IMR-90 (cell line): ENCODE data around the gene ARPC1A. TPM values are rescaled to one million over a fixed set of nuclear protein-coding genes. Genes with fewer than 3 reads are reported as not detected.
"Not testable (repeated sequence)": the region's sequence is repeated elsewhere in the genome, so short reads cannot be mapped to it uniquely, and the experiment has no call there.

Experiments used
- ATAC-seq: fragments of 200-7000 bp; cut with Tn5 transposase; 2 replicates; pipeline ENCODE4 v1.9.1; 2020; ENCODE audit warnings: low read depth, mild to moderate bottlenecking, moderate library complexity
- BruUV-seq: library from RNA; stranded (reverse); fragments of 400-500 nt; replicated peaks from 2 replicates; lab custom pipeline; 2021; lab: Mats Ljungman, UMichigan
- CTCF ChIA-PET: fragments of 300-600 bp; formaldehyde crosslinking; extraction: SDS; loops from one replicate; lab custom pipeline; 2021; ENCODE audit warnings: antibody characterized with exemption; lab: Yijun Ruan, JAX
- POLR2A ChIA-PET: fragments of 300-600 bp; sonication (Branson Sonifier 250); formaldehyde crosslinking; loops from one replicate; lab custom pipeline; 2022; ENCODE audit warnings: antibody characterized with exemption; ENCODE audit not compliant: unreplicated experiment; lab: Charles Lee
- DNase-seq: peaks from one replicate; pipeline ENCODE4 v3.0.0; 2013
- H2AFZ ChIP-seq: replicated peaks from 2 replicates; pipeline ENCODE3; 2013; ENCODE audit warnings: low read length, mild to moderate bottlenecking; ENCODE audit not compliant: poor library complexity
- H2AK5ac ChIP-seq: 2 replicates; pipeline ENCODE4 v1.6.1; 2013; ENCODE audit warnings: low read depth, low read length, inconsistent platforms
- H2AK9ac ChIP-seq: replicated peaks from 2 replicates; pipeline ENCODE3; 2013; ENCODE audit warnings: mild to moderate bottlenecking, low read depth, low read length, moderate library complexity; ENCODE audit not compliant: poor library complexity
- H2BK120ac ChIP-seq: 2 replicates; pipeline ENCODE4 v1.6.1; 2013; ENCODE audit warnings: low read depth, low read length, inconsistent platforms
- H2BK15ac ChIP-seq: 3 replicates; pipeline ENCODE4 v1.6.1; 2013; ENCODE audit warnings: low read depth, low read length, inconsistent platforms
- H2BK20ac ChIP-seq: 2 replicates; pipeline ENCODE4 v1.6.1; 2013; ENCODE audit warnings: low read depth, mild to moderate bottlenecking, inconsistent platforms, low read length, moderate library complexity
- H2BK5ac ChIP-seq: 2 replicates; pipeline ENCODE4 v1.6.1; 2013; ENCODE audit warnings: mild to moderate bottlenecking, low read depth, low read length, inconsistent platforms; ENCODE audit not compliant: poor library complexity, severe bottlenecking
- H3K14ac ChIP-seq: replicated peaks from 2 replicates; pipeline ENCODE4 v1.6.1; 2013; ENCODE audit warnings: low read depth, low read length, inconsistent platforms
- H3K18ac ChIP-seq: 2 replicates; pipeline ENCODE4 v1.6.1; 2013; ENCODE audit warnings: low read depth, low read length, control low read depth
- H3K23ac ChIP-seq: 2 replicates; pipeline ENCODE4 v1.6.1; 2013; ENCODE audit warnings: low read depth, low read length, inconsistent platforms
- H3K27ac ChIP-seq: 2 replicates; pipeline ENCODE4 v1.5.1; 2013; ENCODE audit warnings: mild to moderate bottlenecking, control low read depth, low read length; ENCODE audit not compliant: insufficient read depth
- H3K27me3 ChIP-seq: 2 replicates; pipeline ENCODE4 v1.6.1; 2013; ENCODE audit warnings: low read length; ENCODE audit not compliant: control insufficient read depth, insufficient read depth
- H3K36me3 ChIP-seq: 2 replicates; pipeline ENCODE4 v1.6.1; 2013; ENCODE audit warnings: low read length, mixed read lengths; ENCODE audit not compliant: control insufficient read depth, insufficient read depth
- H3K4ac ChIP-seq: 2 replicates; pipeline ENCODE4 v1.6.1; 2013; ENCODE audit warnings: low read depth, low read length, inconsistent platforms
- H3K4me1 ChIP-seq: 2 replicates; pipeline ENCODE4 v1.6.1; 2013; ENCODE audit warnings: low read length, mixed read lengths; ENCODE audit not compliant: control insufficient read depth, insufficient read depth
- H3K4me2 ChIP-seq: 2 replicates; pipeline ENCODE4 v1.6.1; 2013; ENCODE audit warnings: low read depth, mild to moderate bottlenecking, control low read depth, low read length, moderate library complexity
- H3K4me3 ChIP-seq: 2 replicates; pipeline ENCODE4 v1.5.1; 2013; ENCODE audit warnings: low read depth, mild to moderate bottlenecking, control low read depth, low read length, moderate library complexity; ENCODE audit not compliant: insufficient read depth
- H3K56ac ChIP-seq: 2 replicates; pipeline ENCODE4 v1.6.1; 2013; ENCODE audit warnings: low read length, inconsistent platforms; ENCODE audit not compliant: insufficient read depth; ENCODE audit errors: extremely low read depth
- H3K79me1 ChIP-seq, 2 experiments: 2 replicates each; pipeline ENCODE4 v1.6.1; 2013; ENCODE audit warnings: low read length in 2 of 2, inconsistent platforms in 1 of 2, low read depth in 1 of 2
- H3K9ac ChIP-seq: 2 replicates; pipeline ENCODE4 v1.6.1; 2013; ENCODE audit warnings: low read depth, low read length, control low read depth
- H3K9me1 ChIP-seq: 2 replicates; pipeline ENCODE4 v1.6.1; 2013; ENCODE audit warnings: low read length, inconsistent platforms; ENCODE audit not compliant: insufficient read depth
- H3K9me3 ChIP-seq: 2 replicates; pipeline ENCODE4 v1.6.1; 2013; ENCODE audit warnings: low read length; ENCODE audit not compliant: control insufficient read depth, insufficient read depth
- H4K20me1 ChIP-seq: 2 replicates; pipeline ENCODE4 v1.6.1; 2013; ENCODE audit warnings: low read length, inconsistent platforms; ENCODE audit not compliant: insufficient read depth
- H4K5ac ChIP-seq: 2 replicates; pipeline ENCODE4 v1.6.1; 2013; ENCODE audit warnings: mild to moderate bottlenecking, low read depth, low read length, control low read depth
- H4K8ac ChIP-seq, 2 experiments: 2 replicates each; pipeline ENCODE4 v1.6.1; 2013; ENCODE audit warnings: low read depth in 2 of 2, low read length in 2 of 2, control low read depth in 1 of 2, inconsistent platforms in 1 of 2
- H4K91ac ChIP-seq: 2 replicates; pipeline ENCODE4 v1.6.1; 2013; ENCODE audit warnings: low read depth, low read length, inconsistent platforms; ENCODE audit not compliant: insufficient read depth
- WGBS, 2 experiments: methylation state at CpG; one replicate each; pipeline versions ENCODE4 v1.1.5 to v1.1.7; 2013; ENCODE audit warnings: missing lambda C conversion rate in 2 of 2; ENCODE audit not compliant: insufficient read length in 1 of 2; ENCODE audit errors: extremely low coverage in 2 of 2; 5-methylcytosine and 5-hydroxymethylcytosine counted together
- dilution Hi-C: fragments of 300-500 bp; cut with HindIII; formaldehyde crosslinking; loops from one replicate; pipeline ENCODE4 v1.14.3; 2018; ENCODE audit warnings: low sequenced_read_pairs; ENCODE audit not compliant: unreplicated experiment
- in situ Hi-C: fragments of 300-500 bp; cut with MboI; formaldehyde crosslinking; loops from 3 replicates; pipeline ENCODE4 v1.14.3; 2019; ENCODE audit warnings: low sequenced_read_pairs, inconsistent platforms, mixed read lengths
- intact Hi-C: fragments of 100-400 bp; cut with micrococcal nuclease; formaldehyde crosslinking; loops from 2 replicates; pipeline ENCODE4 v1.10.0; 2022
- polyA plus RNA-seq, 3 experiments: library from polyadenylated mRNA; depleted of rRNA; stranded (reverse); fragments of >200 nt; gene quantifications; 2 replicates each; pipeline ENCODE4 v1.2.3, GENCODE V29; 2012; ENCODE audit warnings: low replicate concordance in 1 of 3
- total RNA-seq: library from RNA; depleted of rRNA; stranded (reverse); fragments of >200 nt; gene quantifications from 2 replicates; pipeline ENCODE4 v1.2.3, GENCODE V29; 2012

Gene ARPC1A
- total and polyA plus RNA-seq, 2 of the 4 experiments (the other 2 are of a cell fraction) = 253 to 327 TPM

DNA sequence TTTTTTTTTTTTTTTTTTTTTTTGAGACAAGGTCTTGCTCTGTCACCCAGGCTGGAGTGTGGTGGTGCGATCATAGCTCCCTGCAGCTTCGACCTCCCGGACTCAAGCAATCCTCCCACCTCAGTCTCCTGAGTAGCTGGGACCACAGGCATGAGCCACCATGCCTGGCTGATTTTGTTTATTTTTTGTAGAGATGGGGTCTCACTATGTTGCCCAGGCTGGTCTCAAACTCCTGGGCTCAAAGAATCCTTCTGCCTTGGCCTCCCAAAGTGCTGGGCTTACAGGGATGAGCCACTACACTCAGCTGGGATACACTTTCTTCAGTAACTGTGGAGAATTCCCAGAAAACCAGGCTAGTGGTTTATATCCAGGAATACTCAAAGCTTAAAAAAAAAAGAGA lies 24.9 kb downstream of the ARPC1A start:
- ATAC-seq, H3K56ac ChIP-seq, H2BK5ac ChIP-seq, H3K4me1 ChIP-seq, H3K27me3 ChIP-seq, H3K18ac ChIP-seq, H4K5ac ChIP-seq, in situ Hi-C loops, intact Hi-C loops, H3K27ac ChIP-seq, H4K91ac ChIP-seq, H4K8ac ChIP-seq, H3K4me2 ChIP-seq, H2AK5ac ChIP-seq, H3K14ac ChIP-seq, H2AFZ ChIP-seq, H3K9ac ChIP-seq, H2BK15ac ChIP-seq, H3K4ac ChIP-seq, dilution Hi-C loops, H3K9me3 ChIP-seq, H3K4me3 ChIP-seq, BruUV-seq, H2BK120ac ChIP-seq, H4K20me1 ChIP-seq, H3K9me1 ChIP-seq, DNase-seq, H3K23ac ChIP-seq, H2AK9ac ChIP-seq, H2BK20ac ChIP-seq: not testable (repeated sequence)
- WGBS, 2 experiments = no CpG with 5 or more reads among the region's 3 CpGs
- H3K79me1 ChIP-seq = peaks cover 17 to 39% of the 10 kb centered on the region in 2 experiments
- ChIA-PET CTCF (interaction anchor here (0.5 kb wide), 1 partner anchor 11 kb away, joined by 3 read pairs; no protein-coding TSS in a partner anchor), POLR2A (interaction anchor here (0.6 kb wide), 1 partner anchor 12 kb away, joined by 3 read pairs; no protein-coding TSS in a partner anchor)
- peaks cover 59% of the 10 kb centered on the region for H3K36me3 ChIP-seq
